ENCODE data around the gene TERC. TPM values are rescaled to one million over a fixed set of nuclear protein-coding genes. Genes with fewer than 3 reads are reported as not detected.
"Not testable (repeated sequence)": the region's sequence is repeated elsewhere in the genome, so short reads cannot be mapped to it uniquely, and the experiment has no call there.

TERC gene
- total and polyA plus RNA-seq, 12 donors = 1.4 to 200 (median 30.8) TPM; not detected in 3

GRCh38 chr3:169746924-169747323 lies 17.9 kb downstream of the TERC start:
- Histone ChIP-seq H3K9me3 (replicated peaks in 1 of 3) (no peaks in the 10 kb centered on the region), H3K27me3 (no peaks in the 10 kb centered on the region), H3K4me1 (replicated peaks in 1 of 2) (no peaks in the 10 kb centered on the region), H3K27ac (no peak overlapping the region), H3K4me3 (no peak overlapping the region), H3K36me3 (replicated peaks in 1 of 2) (no peaks in the 10 kb centered on the region)
- intact Hi-C loops (cut with DNase I) = no loop called here
- DNase-seq = no peak
- TF ChIP-seq CTCF (IDR thresholded peaks at IDR 0.05) (no peak), POLR2A (IDR thresholded peaks at IDR 0.05) (no peak)
- 52 to 65% (median 57%) methylated on average over 6 of the region's 6 CpGs for WGBS, 4 donors

GRCh38 chr3:169744366-169745054 lies 20.4 kb downstream of the TERC start:
- no peaks in the 10 kb centered on the region for H3K27me3 ChIP-seq
- no peaks in the 10 kb centered on the region for H3K9me3 ChIP-seq (replicated peaks in 1 of 3)
- no peak overlapping the region for H3K4me3 ChIP-seq
- no peaks in the 10 kb centered on the region for H3K36me3 ChIP-seq (replicated peaks in 1 of 2)
- no peak overlapping the region for H3K27ac ChIP-seq
- intact Hi-C loops (cut with DNase I) = no loop called here
- DNase-seq = no peak
- TF ChIP-seq CTCF (IDR thresholded peaks at IDR 0.05) (peak in 3 of 6 experiments; percentile 24 to 41 (median 37)), POLR2A (IDR thresholded peaks at IDR 0.05) (no peak)
- no peaks in the 10 kb centered on the region for H3K4me1 ChIP-seq (replicated peaks in 1 of 2)
- 0 to 80% (median 42%) methylated on average over 1 of the region's 1 CpG for WGBS, 4 donors

GRCh38 chr3:169739067-169739466 lies 25.8 kb downstream of the TERC start:
- TF ChIP-seq POLR2A (IDR thresholded peaks at IDR 0.05) = no peak
- no peak for TF ChIP-seq CTCF (IDR thresholded peaks at IDR 0.05)
- no peaks in the 10 kb centered on the region for H3K9me3 ChIP-seq (replicated peaks in 1 of 3)
- H3K36me3 ChIP-seq (replicated peaks in 1 of 2) = no peaks in the 10 kb centered on the region
- no peaks in the 10 kb centered on the region for H3K4me1 ChIP-seq (replicated peaks in 1 of 2)
- no peak for DNase-seq
- H3K4me3 ChIP-seq = no peak overlapping the region
- H3K27ac ChIP-seq = no peak overlapping the region
- no peaks in the 10 kb centered on the region for H3K27me3 ChIP-seq
- 59 to 73% (median 64%) methylated on average over 2 of the region's 2 CpGs for WGBS, 4 donors
- intact Hi-C loops (cut with DNase I) = no loop called here

- not testable (repeated sequence) for DNase-seq
Measured at GRCh38 chr3:169731857-169732256, 33.0 kb downstream of the TERC start.

GRCh38 chr3:169722724-169723123 lies 42.1 kb downstream of the TERC start:
- Histone ChIP-seq H3K36me3 (replicated peaks in 1 of 2) (no peaks in the 10 kb centered on the region), H3K4me3 (no peak overlapping the region), H3K27ac (no peak overlapping the region), H3K27me3 (no peaks in the 10 kb centered on the region), H3K4me1 (replicated peaks in 1 of 2) (no peaks in the 10 kb centered on the region), H3K9me3 (replicated peaks in 1 of 3) (no peaks in the 10 kb centered on the region)
- intact Hi-C loops (cut with DNase I) = no loop called here
- TF ChIP-seq POLR2A (IDR thresholded peaks at IDR 0.05) (no peak), CTCF (IDR thresholded peaks at IDR 0.05) (no peak)
- DNase-seq = no peak

More at GRCh38 chr3:169731857-169732256, 33.0 kb downstream of the TERC start:
- H3K36me3 ChIP-seq (replicated peaks in 1 of 2); H3K4me3 ChIP-seq; H3K27ac ChIP-seq; intact Hi-C loops (cut with DNase I); H3K27me3 ChIP-seq; H3K9me3 ChIP-seq (replicated peaks in 1 of 3); H3K4me1 ChIP-seq (replicated peaks in 1 of 2): not testable (repeated sequence)

- H3K9me3 ChIP-seq (replicated peaks in 1 of 3); H3K27me3 ChIP-seq; H3K4me1 ChIP-seq (replicated peaks in 1 of 2); H3K36me3 ChIP-seq (replicated peaks in 1 of 2); H3K4me3 ChIP-seq; DNase-seq; intact Hi-C loops (cut with DNase I); H3K27ac ChIP-seq: not testable (repeated sequence)
- WGBS, 4 donors = 83 to 92% (median 89%) methylated on average over 3 to 4 of the region's 4 CpGs
Measured at GRCh38 chr3:169718415-169718814, 46.4 kb downstream of the TERC start.
